OCI-LY3 (cell line): Measurements from ENCODE around the gene SEMA6D.

ENCODE experiments used
- H2AFZ ChIP-seq: fragments of 200-600, 300-600 bp; shearing (Covaris generic); 2 replicates; pipeline ENCODE4 v1.6.0; 2014; ENCODE audit warnings: antibody characterized with exemption, low read depth, low read length
- H3K27ac ChIP-seq: fragments of 200-600, 300-600 bp; sonication (generic); 2 replicates; pipeline ENCODE4 v1.5.1; 2014; ENCODE audit warnings: mild to moderate bottlenecking, low read length, moderate library complexity, mixed read lengths
- H3K27me3 ChIP-seq: fragments of 200-600, 300-600 bp; sonication (generic); 2 replicates; pipeline ENCODE4 v1.6.1; 2014; ENCODE audit warnings: low read depth, low read length, mixed read lengths
- H3K36me3 ChIP-seq: fragments of 200-600, 300-600 bp; sonication (generic); replicated peaks from 2 replicates; pipeline ENCODE3; 2014; ENCODE audit warnings: low read depth, low read length, mixed read lengths
- H3K4me1 ChIP-seq: fragments of 300-600, 200-600 bp; sonication (generic); 2 replicates; pipeline ENCODE4 v1.6.1; 2014; ENCODE audit warnings: low read length, mixed read lengths
- H3K4me2 ChIP-seq: fragments of 200-600, 300-600 bp; sonication (generic); 2 replicates; pipeline ENCODE4 v1.6.1; 2014; ENCODE audit warnings: low read length, mixed read lengths
- H3K4me3 ChIP-seq: fragments of 300-600, 200-600 bp; sonication (generic); 2 replicates; pipeline ENCODE4 v1.5.1; 2014; ENCODE audit warnings: antibody characterized with exemption, mild to moderate bottlenecking, low read length, moderate library complexity
- H3K79me2 ChIP-seq: fragments of 300-600, 200-600 bp; shearing (Covaris generic); 2 replicates; pipeline ENCODE4 v1.6.1; 2014; ENCODE audit warnings: mild to moderate bottlenecking, low read length, mixed read lengths
- H3K9ac ChIP-seq: fragments of 300-600, 200-600 bp; shearing (Covaris generic); 2 replicates; pipeline ENCODE4 v1.6.0; 2014; ENCODE audit warnings: mild to moderate bottlenecking, low read length, moderate library complexity
- H3K9me3 ChIP-seq: fragments of 200-600, 300-600 bp; shearing (Covaris generic); 2 replicates; pipeline ENCODE4 v1.6.1; 2014; ENCODE audit warnings: low read length, mixed read lengths; ENCODE audit not compliant: insufficient read depth
- H4K20me1 ChIP-seq: fragments of 200-600, 300-600 bp; sonication (generic); 2 replicates; pipeline ENCODE4 v1.6.1; 2016; ENCODE audit warnings: low read length, mixed read lengths; ENCODE audit not compliant: insufficient read depth
- EZH2phosphoT487 ChIP-seq: fragments of 200-600 bp; shearing (Covaris generic); IDR thresholded peaks from 2 replicates; pipeline ENCODE4 v1.6.1; 2018; ENCODE audit warnings: antibody characterized with exemption, mixed run types, low read depth
- TF ChIP-seq, protein P1 (sequence below): fragments of 200-600, 300-600 bp; sonication (generic); IDR thresholded peaks from 2 replicates; pipeline ENCODE4 v1.5.1; 2014; ENCODE audit warnings: antibody characterized with exemption, low read length, low read depth

Gene SEMA6D

DNA sequence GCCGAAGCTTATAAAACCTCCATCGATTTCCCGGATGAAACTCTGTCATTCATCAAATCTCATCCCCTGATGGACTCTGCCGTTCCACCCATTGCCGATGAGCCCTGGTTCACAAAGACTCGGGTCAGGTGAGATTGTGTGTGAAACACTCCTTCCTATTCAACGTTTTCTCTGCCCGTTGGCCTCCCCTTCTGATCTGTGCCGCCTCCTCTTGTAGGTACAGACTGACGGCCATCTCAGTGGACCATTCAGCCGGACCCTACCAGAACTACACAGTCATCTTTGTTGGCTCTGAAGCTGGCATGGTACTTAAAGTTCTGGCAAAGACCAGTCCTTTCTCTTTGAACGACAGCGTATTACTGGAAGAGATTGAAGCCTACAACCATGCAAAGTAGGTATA is 47.4 kb downstream of the SEMA6D start:
- H3K9ac ChIP-seq: no peak overlapping the region
- no peak overlapping the region for H3K4me3 ChIP-seq
- H3K9me3 ChIP-seq: no peaks in the 10 kb centered on the region
- H3K4me1 ChIP-seq: no peaks in the 10 kb centered on the region
- H2AFZ ChIP-seq: no peak overlapping the region
- no peaks in the 10 kb centered on the region for H3K79me2 ChIP-seq
- H3K27ac ChIP-seq: no peak overlapping the region
- TF ChIP-seq, protein P1, sequence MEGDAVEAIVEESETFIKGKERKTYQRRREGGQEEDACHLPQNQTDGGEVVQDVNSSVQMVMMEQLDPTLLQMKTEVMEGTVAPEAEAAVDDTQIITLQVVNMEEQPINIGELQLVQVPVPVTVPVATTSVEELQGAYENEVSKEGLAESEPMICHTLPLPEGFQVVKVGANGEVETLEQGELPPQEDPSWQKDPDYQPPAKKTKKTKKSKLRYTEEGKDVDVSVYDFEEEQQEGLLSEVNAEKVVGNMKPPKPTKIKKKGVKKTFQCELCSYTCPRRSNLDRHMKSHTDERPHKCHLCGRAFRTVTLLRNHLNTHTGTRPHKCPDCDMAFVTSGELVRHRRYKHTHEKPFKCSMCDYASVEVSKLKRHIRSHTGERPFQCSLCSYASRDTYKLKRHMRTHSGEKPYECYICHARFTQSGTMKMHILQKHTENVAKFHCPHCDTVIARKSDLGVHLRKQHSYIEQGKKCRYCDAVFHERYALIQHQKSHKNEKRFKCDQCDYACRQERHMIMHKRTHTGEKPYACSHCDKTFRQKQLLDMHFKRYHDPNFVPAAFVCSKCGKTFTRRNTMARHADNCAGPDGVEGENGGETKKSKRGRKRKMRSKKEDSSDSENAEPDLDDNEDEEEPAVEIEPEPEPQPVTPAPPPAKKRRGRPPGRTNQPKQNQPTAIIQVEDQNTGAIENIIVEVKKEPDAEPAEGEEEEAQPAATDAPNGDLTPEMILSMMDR: no peak
- no peak for TF ChIP-seq EZH2phosphoT487
- no peaks in the 10 kb centered on the region for H4K20me1 ChIP-seq
- peaks cover 24% of the 10 kb centered on the region for H3K27me3 ChIP-seq
- H3K4me2 ChIP-seq: no peak overlapping the region
- H3K36me3 ChIP-seq: no peaks in the 10 kb centered on the region

DNA sequence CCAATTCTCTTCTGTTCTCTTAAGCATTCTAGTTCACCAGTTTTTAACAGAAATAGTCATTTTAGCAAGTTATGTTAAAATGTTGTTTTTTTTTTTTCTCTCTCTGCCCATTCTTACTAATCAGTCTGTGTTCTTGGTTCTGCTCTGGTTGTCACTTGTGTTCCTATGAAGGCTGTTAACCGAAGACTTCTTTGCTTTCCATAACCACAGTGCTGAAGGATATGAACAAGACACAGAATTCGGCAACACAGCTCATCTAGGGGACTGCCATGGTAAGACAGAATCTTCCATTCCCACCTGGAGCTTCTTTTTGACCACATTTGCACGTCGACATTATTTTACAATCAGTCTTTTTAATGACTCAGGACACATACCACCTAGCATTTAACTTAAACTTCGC is 49.1 kb downstream of the SEMA6D start:
- no peak for TF ChIP-seq EZH2phosphoT487
- TF ChIP-seq, protein P1: no peak
- H3K4me2 ChIP-seq: no peak overlapping the region

DNA sequence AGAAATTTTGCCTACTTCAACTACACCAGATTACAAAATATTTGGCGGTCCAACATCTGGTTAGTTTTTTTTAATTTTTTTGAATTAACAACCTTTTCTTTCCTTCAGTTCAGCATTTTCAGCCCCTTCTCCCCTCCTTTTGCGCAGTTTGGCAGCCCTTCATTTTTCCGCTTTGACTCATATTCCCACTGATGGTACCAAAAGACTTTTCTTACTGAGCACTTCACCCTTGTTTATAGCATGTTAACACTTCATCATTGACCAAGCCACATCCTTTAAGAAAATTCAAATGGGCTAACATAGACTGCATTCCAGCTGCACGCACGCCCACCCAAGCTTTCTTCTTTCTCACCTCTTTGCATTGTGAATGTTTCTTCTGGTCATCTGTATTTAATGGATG is 49.7 kb downstream of the SEMA6D start:
- Histone ChIP-seq H4K20me1 (no peaks in the 10 kb centered on the region), H3K36me3 (no peaks in the 10 kb centered on the region), H3K4me2 (no peak overlapping the region), H3K27me3 (peaks cover 19% of the 10 kb centered on the region), H3K4me1 (no peaks in the 10 kb centered on the region), H3K9me3 (no peaks in the 10 kb centered on the region), H3K9ac (no peak overlapping the region), H3K27ac (no peak overlapping the region), H2AFZ (no peak overlapping the region), H3K79me2 (no peaks in the 10 kb centered on the region), H3K4me3 (no peak overlapping the region)
- TF ChIP-seq, protein P1: no peak
- TF ChIP-seq EZH2phosphoT487: no peak

More for the DNA sequence above, 49.1 kb downstream of the SEMA6D start:
- no peak overlapping the region for H3K9ac ChIP-seq
- H3K9me3 ChIP-seq: no peaks in the 10 kb centered on the region
- H3K4me1 ChIP-seq: no peaks in the 10 kb centered on the region
- H3K4me3 ChIP-seq: no peak overlapping the region
- H3K36me3 ChIP-seq: no peaks in the 10 kb centered on the region
- H4K20me1 ChIP-seq: no peaks in the 10 kb centered on the region
- H3K27me3 ChIP-seq: peaks cover 19% of the 10 kb centered on the region
- no peak overlapping the region for H3K27ac ChIP-seq
- H3K79me2 ChIP-seq: no peaks in the 10 kb centered on the region
- no peak overlapping the region for H2AFZ ChIP-seq

DNA sequence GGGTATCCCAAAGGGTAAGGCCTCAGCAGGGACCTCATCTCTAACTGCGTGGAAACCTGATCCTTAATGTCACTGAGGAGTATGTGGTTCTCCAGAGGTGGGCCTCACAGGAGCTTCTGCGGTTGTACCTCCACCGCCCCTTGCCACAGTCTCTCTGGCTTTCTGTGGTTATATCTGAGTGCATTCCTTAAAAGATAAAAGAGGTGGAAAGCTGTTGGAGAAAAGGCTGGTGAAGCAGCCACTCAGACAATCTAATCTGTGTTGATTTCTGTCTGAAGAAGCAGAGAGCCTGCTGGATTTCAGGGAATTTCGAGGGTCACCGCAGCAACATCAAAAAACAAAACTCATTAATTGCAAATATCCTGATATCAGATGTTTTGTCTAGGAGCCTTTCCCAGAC is 51.4 kb downstream of the SEMA6D start:
- H3K36me3 ChIP-seq: no peaks in the 10 kb centered on the region
- no peaks in the 10 kb centered on the region for H3K4me1 ChIP-seq
- no peak overlapping the region for H3K4me3 ChIP-seq
- H3K79me2 ChIP-seq: no peaks in the 10 kb centered on the region
- H3K27me3 ChIP-seq: peaks cover 28% of the 10 kb centered on the region
- TF ChIP-seq, protein P1: no peak
- TF ChIP-seq EZH2phosphoT487: no peak
- no peak overlapping the region for H3K4me2 ChIP-seq
- H2AFZ ChIP-seq: no peak overlapping the region
- H3K9me3 ChIP-seq: no peaks in the 10 kb centered on the region
- H4K20me1 ChIP-seq: no peaks in the 10 kb centered on the region
- no peak overlapping the region for H3K27ac ChIP-seq
- H3K9ac ChIP-seq: no peak overlapping the region
